Erythroblast (primary cell): ENCODE data around the gene DPY19L3.

Experiments
- GATA1 ChIP-seq: IDR thresholded peaks from 2 replicates; pipeline ENCODE4 v1.6.1; 2011; ENCODE audit warnings: low read depth, mild to moderate bottlenecking, control low read depth, low read length, moderate library complexity
- POLR2A ChIP-seq: IDR thresholded peaks from 2 replicates; pipeline ENCODE4 v1.6.1; 2011; ENCODE audit warnings: mild to moderate bottlenecking, low read length

- no peak for TF ChIP-seq POLR2A
- TF ChIP-seq GATA1, result no peak
Observed at GRCh38 chr19:32358321-32358720, 47.2 kb upstream of the DPY19L3 start.
